IMR-90 (cell line): ENCODE measurements around the gene SH2B3. TPM values are rescaled to one million over a fixed set of nuclear protein-coding genes. Genes with fewer than 3 reads are reported as not detected.
A peak's percentile ranks its signal among the peaks of the same experiment; 100 is the strongest.

Experiments used
- ATAC-seq: fragments of 200-7000 bp; cut with Tn5 transposase; 2 replicates; pipeline ENCODE4 v1.9.1; 2020; ENCODE audit warnings: low read depth, mild to moderate bottlenecking, moderate library complexity
- BruUV-seq: library from RNA; stranded (reverse); fragments of 400-500 nt; replicated peaks from 2 replicates; lab custom pipeline; 2021; lab: Mats Ljungman, UMichigan
- CTCF ChIA-PET: fragments of 300-600 bp; formaldehyde crosslinking; extraction: SDS; loops from one replicate; lab custom pipeline; 2021; ENCODE audit warnings: antibody characterized with exemption; lab: Yijun Ruan, JAX
- POLR2A ChIA-PET: fragments of 300-600 bp; sonication (Branson Sonifier 250); formaldehyde crosslinking; loops from one replicate; lab custom pipeline; 2022; ENCODE audit warnings: antibody characterized with exemption; ENCODE audit not compliant: unreplicated experiment; lab: Charles Lee
- DNase-seq: peaks from one replicate; pipeline ENCODE4 v3.0.0; 2013
- H2AFZ ChIP-seq: replicated peaks from 2 replicates; pipeline ENCODE3; 2013; ENCODE audit warnings: low read length, mild to moderate bottlenecking; ENCODE audit not compliant: poor library complexity
- H2AK5ac ChIP-seq: 2 replicates; pipeline ENCODE4 v1.6.1; 2013; ENCODE audit warnings: low read depth, low read length, inconsistent platforms
- H2AK9ac ChIP-seq: replicated peaks from 2 replicates; pipeline ENCODE3; 2013; ENCODE audit warnings: mild to moderate bottlenecking, low read depth, low read length, moderate library complexity; ENCODE audit not compliant: poor library complexity
- H2BK120ac ChIP-seq: 2 replicates; pipeline ENCODE4 v1.6.1; 2013; ENCODE audit warnings: low read depth, low read length, inconsistent platforms
- H2BK15ac ChIP-seq: 3 replicates; pipeline ENCODE4 v1.6.1; 2013; ENCODE audit warnings: low read depth, low read length, inconsistent platforms
- H2BK20ac ChIP-seq: 2 replicates; pipeline ENCODE4 v1.6.1; 2013; ENCODE audit warnings: low read depth, mild to moderate bottlenecking, inconsistent platforms, low read length, moderate library complexity
- H2BK5ac ChIP-seq: 2 replicates; pipeline ENCODE4 v1.6.1; 2013; ENCODE audit warnings: mild to moderate bottlenecking, low read depth, low read length, inconsistent platforms; ENCODE audit not compliant: poor library complexity, severe bottlenecking
- H3K14ac ChIP-seq: replicated peaks from 2 replicates; pipeline ENCODE4 v1.6.1; 2013; ENCODE audit warnings: low read depth, low read length, inconsistent platforms
- H3K18ac ChIP-seq: 2 replicates; pipeline ENCODE4 v1.6.1; 2013; ENCODE audit warnings: low read depth, low read length, control low read depth
- H3K23ac ChIP-seq: 2 replicates; pipeline ENCODE4 v1.6.1; 2013; ENCODE audit warnings: low read depth, low read length, inconsistent platforms
- H3K27ac ChIP-seq: 2 replicates; pipeline ENCODE4 v1.5.1; 2013; ENCODE audit warnings: mild to moderate bottlenecking, control low read depth, low read length; ENCODE audit not compliant: insufficient read depth
- H3K27me3 ChIP-seq: 2 replicates; pipeline ENCODE4 v1.6.1; 2013; ENCODE audit warnings: low read length; ENCODE audit not compliant: control insufficient read depth, insufficient read depth
- H3K36me3 ChIP-seq: 2 replicates; pipeline ENCODE4 v1.6.1; 2013; ENCODE audit warnings: low read length, mixed read lengths; ENCODE audit not compliant: control insufficient read depth, insufficient read depth
- H3K4ac ChIP-seq: 2 replicates; pipeline ENCODE4 v1.6.1; 2013; ENCODE audit warnings: low read depth, low read length, inconsistent platforms
- H3K4me1 ChIP-seq: 2 replicates; pipeline ENCODE4 v1.6.1; 2013; ENCODE audit warnings: low read length, mixed read lengths; ENCODE audit not compliant: control insufficient read depth, insufficient read depth
- H3K4me2 ChIP-seq: 2 replicates; pipeline ENCODE4 v1.6.1; 2013; ENCODE audit warnings: low read depth, mild to moderate bottlenecking, control low read depth, low read length, moderate library complexity
- H3K4me3 ChIP-seq: 2 replicates; pipeline ENCODE4 v1.5.1; 2013; ENCODE audit warnings: low read depth, mild to moderate bottlenecking, control low read depth, low read length, moderate library complexity; ENCODE audit not compliant: insufficient read depth
- H3K56ac ChIP-seq: 2 replicates; pipeline ENCODE4 v1.6.1; 2013; ENCODE audit warnings: low read length, inconsistent platforms; ENCODE audit not compliant: insufficient read depth; ENCODE audit errors: extremely low read depth
- H3K79me1 ChIP-seq, 2 experiments: 2 replicates each; pipeline ENCODE4 v1.6.1; 2013; ENCODE audit warnings: low read length in 2 of 2, inconsistent platforms in 1 of 2, low read depth in 1 of 2
- H3K9ac ChIP-seq: 2 replicates; pipeline ENCODE4 v1.6.1; 2013; ENCODE audit warnings: low read depth, low read length, control low read depth
- H3K9me1 ChIP-seq: 2 replicates; pipeline ENCODE4 v1.6.1; 2013; ENCODE audit warnings: low read length, inconsistent platforms; ENCODE audit not compliant: insufficient read depth
- H3K9me3 ChIP-seq: 2 replicates; pipeline ENCODE4 v1.6.1; 2013; ENCODE audit warnings: low read length; ENCODE audit not compliant: control insufficient read depth, insufficient read depth
- H4K20me1 ChIP-seq: 2 replicates; pipeline ENCODE4 v1.6.1; 2013; ENCODE audit warnings: low read length, inconsistent platforms; ENCODE audit not compliant: insufficient read depth
- H4K5ac ChIP-seq: 2 replicates; pipeline ENCODE4 v1.6.1; 2013; ENCODE audit warnings: mild to moderate bottlenecking, low read depth, low read length, control low read depth
- H4K8ac ChIP-seq, 2 experiments: 2 replicates each; pipeline ENCODE4 v1.6.1; 2013; ENCODE audit warnings: low read depth in 2 of 2, low read length in 2 of 2, control low read depth in 1 of 2, inconsistent platforms in 1 of 2
- H4K91ac ChIP-seq: 2 replicates; pipeline ENCODE4 v1.6.1; 2013; ENCODE audit warnings: low read depth, low read length, inconsistent platforms; ENCODE audit not compliant: insufficient read depth
- MXI1 ChIP-seq: IDR thresholded peaks from 2 replicates; pipeline ENCODE4 v1.6.1; 2012; ENCODE audit warnings: low read depth, mild to moderate bottlenecking, low read length, moderate library complexity, borderline replicate concordance
- SMC3 ChIP-seq: fragments of 150-350 bp; IDR thresholded peaks from 2 replicates; pipeline ENCODE4 v1.6.1; 2016; ENCODE audit warnings: low read depth, mild to moderate bottlenecking, antibody characterized with exemption, low read length, moderate library complexity
- WGBS, 2 experiments: methylation state at CpG; one replicate each; pipeline versions ENCODE4 v1.1.5 to v1.1.7; 2013; ENCODE audit warnings: missing lambda C conversion rate in 2 of 2; ENCODE audit not compliant: insufficient read length in 1 of 2; ENCODE audit errors: extremely low coverage in 2 of 2; 5-methylcytosine and 5-hydroxymethylcytosine counted together
- dilution Hi-C: fragments of 300-500 bp; cut with HindIII; formaldehyde crosslinking; loops from one replicate; pipeline ENCODE4 v1.14.3; 2018; ENCODE audit warnings: low sequenced_read_pairs; ENCODE audit not compliant: unreplicated experiment
- in situ Hi-C: fragments of 300-500 bp; cut with MboI; formaldehyde crosslinking; loops from 3 replicates; pipeline ENCODE4 v1.14.3; 2019; ENCODE audit warnings: low sequenced_read_pairs, inconsistent platforms, mixed read lengths
- intact Hi-C: fragments of 100-400 bp; cut with micrococcal nuclease; formaldehyde crosslinking; loops from 2 replicates; pipeline ENCODE4 v1.10.0; 2022
- polyA plus RNA-seq, 3 experiments: library from polyadenylated mRNA; depleted of rRNA; stranded (reverse); fragments of >200 nt; gene quantifications; 2 replicates each; pipeline ENCODE4 v1.2.3, GENCODE V29; 2012; ENCODE audit warnings: low replicate concordance in 1 of 3
- total RNA-seq: library from RNA; depleted of rRNA; stranded (reverse); fragments of >200 nt; gene quantifications from 2 replicates; pipeline ENCODE4 v1.2.3, GENCODE V29; 2012

The SH2B3 gene
- total and polyA plus RNA-seq, 2 of the 4 experiments (the other 2 are of a cell fraction): 9.3 to 20.2 TPM

- POLR2A ChIA-PET: interaction anchor here (0.5 kb wide), 1 partner anchor 1257 kb away, joined by 6 read pairs; no protein-coding TSS in a partner anchor
- Histone ChIP-seq H3K4me2 (peak overlapping the region; percentile 79), H3K56ac (no peak overlapping the region), H2AK9ac (peak overlapping the region; percentile 91), H2BK5ac (no peak overlapping the region), H3K79me1 (peaks cover 11 to 35% of the 10 kb centered on the region in 2 experiments; a peak in 3 of 4 replicates), H3K36me3 (peaks cover 9% of the 10 kb centered on the region), H3K9me1 (peaks cover 5% of the 10 kb centered on the region; the same call in 1 of the 2 replicates), H3K14ac (peak overlapping the region; percentile 21; the same call in 1 of the 2 replicates), H2BK20ac (no peak overlapping the region), H4K5ac (no peak overlapping the region), H4K8ac (no peak overlapping the region), H4K91ac (no peak overlapping the region), H3K4ac (peak overlapping the region; percentile 36; the same call in 1 of the 2 replicates), H3K23ac (peak overlapping the region; percentile 76; the same call in 1 of the 2 replicates), H2BK15ac (no peak overlapping the region), H2BK120ac (no peak overlapping the region), H3K4me3 (peak overlapping the region; percentile 95), H3K27ac (peak overlapping the region; percentile 52; the same call in 1 of the 2 replicates), H3K9ac (peak overlapping the region; percentile 70), H4K20me1 (no peaks in the 10 kb centered on the region), H2AK5ac (no peak overlapping the region), H2AFZ (peak overlapping the region; percentile 99), H3K27me3 (no peaks in the 10 kb centered on the region), H3K9me3 (no peaks in the 10 kb centered on the region), H3K18ac (no peak overlapping the region), H3K4me1 (peaks cover 3% of the 10 kb centered on the region)
- dilution Hi-C loops (no loop called here), intact Hi-C loops (no loop called here), in situ Hi-C loops (no loop called here)
- DNase-seq (no peak), ATAC-seq (no peak; the same call in 1 of the 2 replicates)
- TF ChIP-seq SMC3: no peak
- TF ChIP-seq MXI1: peak; percentile 77; the same call in 1 of the 2 replicates
- BruUV-seq: no TSS peak
- CTCF ChIA-PET: interaction anchor here (1.1 kb wide), 1 partner anchor 82 kb away, joined by 3 read pairs; no protein-coding TSS in a partner anchor
- 0% methylated on average over 4 of the region's 18 CpGs; no CpG with 5 or more reads in 1 of the 2 experiments for WGBS, 2 experiments
These were observed 37.4 kb upstream of the SH2B3 start for GRCh38 chr12:111368291-111368787.
